ENCODE data around the gene THAP4. TPM values are rescaled to one million over a fixed set of nuclear protein-coding genes. Genes with fewer than 3 reads are reported as not detected.
A peak's percentile ranks its signal among the peaks of the same experiment; 100 is the strongest.

The THAP4 gene
- total and polyA plus RNA-seq, 2 of the 4 experiments (the other 2 are of a cell fraction) = 33.9 to 55.1 TPM

- Histone ChIP-seq H2BK120ac (ENCODE audit: low read depth, low read length) (no peak overlapping the region), H2BK15ac (ENCODE audit: low read depth, low read length) (no peak overlapping the region), H2AK5ac (ENCODE audit: low read depth, low read length) (no peak overlapping the region), H4K8ac (ENCODE audit: low read depth in 2 of 2, low read length in 2 of 2) (no peak overlapping the region), H3K14ac (replicated peaks; ENCODE audit: low read depth, low read length) (no peak overlapping the region), H3K9me1 (ENCODE audit: insufficient read depth, low read length) (peaks cover 3% of the 10 kb centered on the region; the same call in 1 of the 2 replicates), H3K56ac (ENCODE audit: extremely low read depth, insufficient read depth, low read length) (no peak overlapping the region), H3K4me1 (ENCODE audit: control insufficient read depth, insufficient read depth, low read length) (peaks cover 12% of the 10 kb centered on the region), H3K18ac (ENCODE audit: low read depth, low read length) (no peak overlapping the region), H2BK20ac (ENCODE audit: low read depth, low read length) (no peak overlapping the region), H3K9ac (ENCODE audit: low read depth, low read length) (no peak overlapping the region), H2AFZ (replicated peaks; ENCODE audit: low read length, poor library complexity) (no peak overlapping the region), H4K91ac (ENCODE audit: insufficient read depth, low read depth, low read length) (no peak overlapping the region), H3K23ac (ENCODE audit: low read depth, low read length) (no peak overlapping the region), H3K79me1 (ENCODE audit: low read depth in 1 of 2, low read length in 2 of 2) (peaks cover 3 to 17% of the 10 kb centered on the region in 2 experiments; a peak in 3 of 4 replicates), H3K27me3 (ENCODE audit: control insufficient read depth, insufficient read depth, low read length) (no peaks in the 10 kb centered on the region), H2BK5ac (ENCODE audit: low read depth, low read length, poor library complexity, severe bottlenecking) (no peak overlapping the region), H3K27ac (ENCODE audit: insufficient read depth, low read length) (no peak overlapping the region), H3K36me3 (ENCODE audit: control insufficient read depth, insufficient read depth, low read length) (peaks cover 61% of the 10 kb centered on the region), H3K4ac (ENCODE audit: low read depth, low read length) (no peak overlapping the region), H3K4me3 (ENCODE audit: insufficient read depth, low read depth, low read length) (no peak overlapping the region), H3K9me3 (ENCODE audit: control insufficient read depth, insufficient read depth, low read length) (no peaks in the 10 kb centered on the region), H2AK9ac (replicated peaks; ENCODE audit: low read depth, low read length, poor library complexity) (peak overlapping the region; percentile 24), H4K5ac (ENCODE audit: low read depth, low read length) (no peak overlapping the region), H4K20me1 (ENCODE audit: insufficient read depth, low read length) (peaks cover 14% of the 10 kb centered on the region; the same call in 1 of the 2 replicates), H3K4me2 (ENCODE audit: low read depth, low read length) (no peak overlapping the region)
- ATAC-seq (ENCODE audit: low read depth) (no peak), DNase-seq (no peak)
- intact Hi-C loops (cut with micrococcal nuclease) = no loop called here
- CTCF ChIA-PET = no interaction called here
- POLR2A ChIA-PET (ENCODE audit: unreplicated experiment) = no interaction called here
- no TSS peak for BruUV-seq (replicated peaks)
- in situ Hi-C loops (cut with MboI; ENCODE audit: low sequenced_read_pairs) = loop anchor here (25.0 kb wide), 1 partner anchor 808 kb away; the partner anchor contains the start of gene AGXT
- dilution Hi-C loops (cut with HindIII; ENCODE audit: low sequenced_read_pairs, unreplicated experiment) = no loop called here
- 90% methylated on average over 17 of the region's 31 CpGs; no CpG with 5 or more reads in 1 of the 2 experiments for WGBS, 2 experiments (ENCODE audit: extremely low coverage in 2 of 2, insufficient read length in 1 of 2)
- TF ChIP-seq MAFK (IDR thresholded peaks at IDR 0.05; ENCODE audit: low read depth, low read length) (no peak), CTCF (conservative IDR thresholded peaks at IDR 0.05; ENCODE audit: low read depth, low read length) (no peak), CHD1 (IDR thresholded peaks at IDR 0.05; ENCODE audit: low read depth, low read length) (no peak), BHLHE40 (IDR thresholded peaks at IDR 0.05; ENCODE audit: low read depth, low read length) (no peak), NFE2L2 (IDR thresholded peaks at IDR 0.05; ENCODE audit: low read depth, low read length) (no peak), RAD21 (IDR thresholded peaks at IDR 0.05; ENCODE audit: low read length) (no peak), CEBPB (IDR thresholded peaks at IDR 0.05; ENCODE audit: low read depth, low read length) (no peak), RCOR1 (IDR thresholded peaks at IDR 0.05; ENCODE audit: insufficient replicate concordance, low read length) (no peak), SMC3 (IDR thresholded peaks at IDR 0.05; ENCODE audit: low read depth, low read length) (no peak)
- TF ChIP-seq, protein P1, sequence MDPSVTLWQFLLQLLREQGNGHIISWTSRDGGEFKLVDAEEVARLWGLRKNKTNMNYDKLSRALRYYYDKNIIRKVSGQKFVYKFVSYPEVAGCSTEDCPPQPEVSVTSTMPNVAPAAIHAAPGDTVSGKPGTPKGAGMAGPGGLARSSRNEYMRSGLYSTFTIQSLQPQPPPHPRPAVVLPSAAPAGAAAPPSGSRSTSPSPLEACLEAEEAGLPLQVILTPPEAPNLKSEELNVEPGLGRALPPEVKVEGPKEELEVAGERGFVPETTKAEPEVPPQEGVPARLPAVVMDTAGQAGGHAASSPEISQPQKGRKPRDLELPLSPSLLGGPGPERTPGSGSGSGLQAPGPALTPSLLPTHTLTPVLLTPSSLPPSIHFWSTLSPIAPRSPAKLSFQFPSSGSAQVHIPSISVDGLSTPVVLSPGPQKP (IDR thresholded peaks at IDR 0.05; ENCODE audit: borderline replicate concordance, low read depth, low read length) = no peak
Observed at GRCh38 chr2:241670333-241671110, 33.6 kb upstream of the THAP4 start.
